ENCODE data around the gene HOXD8. TPM values are rescaled to one million over a fixed set of nuclear protein-coding genes. Genes with fewer than 3 reads are reported as not detected.
A peak's percentile ranks its signal among the peaks of the same experiment; 100 is the strongest.

The HOXD8 gene
- total and polyA plus RNA-seq, 2 of the 8 experiments (the other 6 are each of a cell fraction or from before 2014, with no cell fraction given): not detected

DNA sequence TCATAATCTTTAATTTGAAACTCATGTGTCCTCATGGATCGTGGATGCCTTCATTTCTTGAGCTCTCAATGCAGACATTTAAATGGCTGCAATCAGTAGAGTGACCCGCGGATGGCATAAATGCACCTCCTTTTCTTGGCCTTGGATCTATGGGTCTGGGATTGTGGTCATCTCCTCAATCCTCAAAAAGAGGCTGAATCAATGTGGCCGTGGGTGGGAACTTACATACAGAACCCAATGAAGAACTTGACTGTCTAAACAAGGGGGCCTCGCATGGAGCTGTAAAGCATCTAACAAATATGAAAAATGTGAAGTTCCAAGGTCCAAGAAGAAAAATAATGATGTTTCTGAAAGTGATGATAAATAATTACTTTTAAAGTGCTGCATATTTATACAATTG, 34.1 kb upstream of the HOXD8 start:
- no peak overlapping the region for H3K27ac ChIP-seq (ENCODE audit: low read depth, low read length)
- no peaks in the 10 kb centered on the region; a peak in 1 of 4 replicates for H3K9me3 ChIP-seq (ENCODE audit: insufficient read depth in 2 of 2, low read depth in 1 of 2, low read length in 1 of 2)
- CTCF ChIA-PET (ENCODE audit: partially characterized antibody): interaction anchor here (1.0 to 6.5 kb wide), 8 partner anchors 9 to 728 kb away, joined by 3 to 130 read pairs (median 6); partner anchors contain the start of genes EVX2, HOXD11 and HOXD9
- H4K91ac ChIP-seq (replicated peaks; ENCODE audit: insufficient read length, low read length): no peak overlapping the region
- no peak overlapping the region for H2BK5ac ChIP-seq (ENCODE audit: low read depth, low read length)
- no peak overlapping the region for H3K23ac ChIP-seq (ENCODE audit: insufficient read length)
- H3K4me2 ChIP-seq (ENCODE audit: insufficient read depth in 1 of 2, low read depth in 2 of 2, low read length in 2 of 2): no peak overlapping the region
- H3K27me3 ChIP-seq (replicated peaks in 1 of 4; ENCODE audit: control insufficient read depth in 3 of 4, extremely low read depth in 1 of 4, insufficient read depth in 3 of 4, low read length in 3 of 4): peaks cover 79 to 98% (median 91%) of the 10 kb centered on the region in 4 experiments
- no peaks in the 10 kb centered on the region for H3K79me2 ChIP-seq (ENCODE audit: control insufficient read depth in 1 of 2, insufficient read depth in 2 of 2, low read length in 2 of 2)
- peaks cover 23 to 32% of the 10 kb centered on the region in 2 experiments for H4K20me1 ChIP-seq (replicated peaks in 1 of 2; ENCODE audit: control insufficient read depth in 1 of 2, insufficient read depth in 2 of 2, low read length in 2 of 2)
- H4K8ac ChIP-seq (ENCODE audit: extremely low read depth, insufficient read depth, low read length): no peak overlapping the region
- peaks cover 0 to 5% (median 0%) of the 10 kb centered on the region in 4 experiments; a peak in 1 of 8 replicates for H3K36me3 ChIP-seq (ENCODE audit: control insufficient read depth in 2 of 4, insufficient read depth in 4 of 4, low read length in 3 of 4)
- no peak overlapping the region for H3K4ac ChIP-seq (replicated peaks; ENCODE audit: insufficient read length, low read depth, low read length)
- no peak overlapping the region for H3K56ac ChIP-seq (replicated peaks; ENCODE audit: insufficient read length, low read depth, low read length)
- 29% methylated on average over 5 of the region's 5 CpGs; no CpG with 5 or more reads in 1 of the 2 experiments for WGBS, 2 experiments (ENCODE audit: extremely low coverage in 1 of 2, insufficient coverage in 1 of 2, insufficient read length in 1 of 2, insufficient replicate concordance in 2 of 2, low coverage in 1 of 2, low lambda C conversion rate in 2 of 2, missing lambda C conversion rate in 1 of 2)
- H2BK15ac ChIP-seq (ENCODE audit: low read length): no peak overlapping the region; the same call in 1 of the 2 replicates
- H3K14ac ChIP-seq (ENCODE audit: insufficient read length): no peak overlapping the region
- no peaks in the 10 kb centered on the region for H3K79me1 ChIP-seq (ENCODE audit: low read depth, low read length)
- POLR2A ChIA-PET (ENCODE audit: partially characterized antibody): interaction anchor here (2.0 kb wide), 1 partner anchor 10 kb away, joined by 8 read pairs; no protein-coding TSS in a partner anchor
- H3K4me3 ChIP-seq (ENCODE audit: extremely low read depth in 1 of 4, insufficient read depth in 2 of 4, low read depth in 3 of 4, low read length in 4 of 4): no peak overlapping the region
- H2BK12ac ChIP-seq (ENCODE audit: low read depth, low read length): no peak overlapping the region
- H3K9ac ChIP-seq (replicated peaks in 1 of 4; ENCODE audit: extremely low read depth in 1 of 4, low read depth in 3 of 4, low read length in 3 of 4): no peak overlapping the region
- no peak for FAIRE-seq
- peaks cover 6% of the 10 kb centered on the region for H3K23me2 ChIP-seq (ENCODE audit: low read depth, low read length)
- H4K5ac ChIP-seq (ENCODE audit: insufficient read length, low read depth, low read length): no peak overlapping the region
- no peak overlapping the region for H3K18ac ChIP-seq (ENCODE audit: extremely low read depth, low read length)
- H2AK5ac ChIP-seq (ENCODE audit: low read depth, low read length): no peak overlapping the region
- DNase-seq (ENCODE audit: low read depth in 1 of 2, low spot score in 2 of 2): peak in 1 of 2 experiments; percentile 13
- H2BK20ac ChIP-seq (ENCODE audit: low read length): no peak overlapping the region
- H2BK120ac ChIP-seq (replicated peaks; ENCODE audit: low read depth, low read length): no peak overlapping the region
- H2AFZ ChIP-seq (ENCODE audit: low read length): no peak overlapping the region
- peaks cover 0 to 30% (median 17%) of the 10 kb centered on the region in 4 experiments; a peak in 6 of 7 replicates for H3K4me1 ChIP-seq (replicated peaks in 1 of 4; ENCODE audit: control insufficient read depth in 3 of 4, insufficient read depth in 4 of 4, low read length in 3 of 4)
- TF ChIP-seq NANOG (IDR thresholded peaks at IDR 0.05; ENCODE audit: insufficient read depth, low read depth, low read length, poor library complexity, severe bottlenecking): no peak
- peak; percentile 86 for TF ChIP-seq RNF2 (IDR thresholded peaks at IDR 0.05; ENCODE audit: borderline replicate concordance, low read depth, low read length, missing control alignments, poor library complexity, severe bottlenecking)
- TF ChIP-seq POLR2A (IDR thresholded peaks at IDR 0.05; ENCODE audit: control extremely low read depth in 1 of 2, low read depth in 2 of 2, low read length in 2 of 2): no peak
- TF ChIP-seq PHF8 (conservative IDR thresholded peaks at IDR 0.05; ENCODE audit: low read depth, low read length): no peak
- TF ChIP-seq, protein P1, sequence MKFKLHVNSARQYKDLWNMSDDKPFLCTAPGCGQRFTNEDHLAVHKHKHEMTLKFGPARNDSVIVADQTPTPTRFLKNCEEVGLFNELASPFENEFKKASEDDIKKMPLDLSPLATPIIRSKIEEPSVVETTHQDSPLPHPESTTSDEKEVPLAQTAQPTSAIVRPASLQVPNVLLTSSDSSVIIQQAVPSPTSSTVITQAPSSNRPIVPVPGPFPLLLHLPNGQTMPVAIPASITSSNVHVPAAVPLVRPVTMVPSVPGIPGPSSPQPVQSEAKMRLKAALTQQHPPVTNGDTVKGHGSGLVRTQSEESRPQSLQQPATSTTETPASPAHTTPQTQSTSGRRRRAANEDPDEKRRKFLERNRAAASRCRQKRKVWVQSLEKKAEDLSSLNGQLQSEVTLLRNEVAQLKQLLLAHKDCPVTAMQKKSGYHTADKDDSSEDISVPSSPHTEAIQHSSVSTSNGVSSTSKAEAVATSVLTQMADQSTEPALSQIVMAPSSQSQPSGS (IDR thresholded peaks at IDR 0.05; ENCODE audit: low read length): no peak
- TF ChIP-seq RAD21 (IDR thresholded peaks at IDR 0.05 in 1 of 2, conservative IDR thresholded peaks at IDR 0.05 in 1 of 2; ENCODE audit: low read depth in 2 of 2, low read length in 2 of 2): no peak
- no peak for TF ChIP-seq KDM4A (IDR thresholded peaks at IDR 0.05; ENCODE audit: low read depth, low read length, severe bottlenecking)
- no peak for TF ChIP-seq CHD1 (IDR thresholded peaks at IDR 0.05; ENCODE audit: low read depth, low read length)
- TF ChIP-seq MAFK (IDR thresholded peaks at IDR 0.05; ENCODE audit: low read depth, low read length): no peak
- no peak for TF ChIP-seq CBX5 (IDR thresholded peaks at IDR 0.05; ENCODE audit: low read depth, low read length)
